HCEC 1CT (cell line): Measurements from ENCODE around the gene OAF.
A peak's percentile ranks its signal among the peaks of the same experiment; 100 is the strongest.

Experiments used
- DNase-seq: peaks from one replicate; pipeline ENCODE4 v3.0.0-alpha.2; 2017

Gene OAF

DNA sequence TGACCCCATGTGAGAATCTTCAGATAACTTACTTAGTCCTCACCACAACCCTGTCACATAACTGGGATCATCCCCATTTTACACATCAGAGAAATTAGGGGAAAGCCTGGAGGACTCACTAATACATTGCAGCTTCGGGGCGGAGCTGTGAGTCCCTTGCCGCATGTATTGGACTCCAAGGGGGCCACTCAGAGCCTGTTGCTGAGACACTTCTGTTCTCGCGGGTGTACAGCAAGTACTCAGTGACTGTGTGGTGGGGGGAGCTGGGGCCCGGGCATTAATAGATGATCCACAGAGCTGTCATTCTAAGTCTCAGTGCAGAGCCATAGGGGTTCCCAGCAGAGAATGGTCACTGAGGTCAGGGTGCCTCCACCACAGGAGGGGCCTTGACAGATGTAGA, 13.5 kb downstream of the OAF start:
- no peak for DNase-seq

DNA sequence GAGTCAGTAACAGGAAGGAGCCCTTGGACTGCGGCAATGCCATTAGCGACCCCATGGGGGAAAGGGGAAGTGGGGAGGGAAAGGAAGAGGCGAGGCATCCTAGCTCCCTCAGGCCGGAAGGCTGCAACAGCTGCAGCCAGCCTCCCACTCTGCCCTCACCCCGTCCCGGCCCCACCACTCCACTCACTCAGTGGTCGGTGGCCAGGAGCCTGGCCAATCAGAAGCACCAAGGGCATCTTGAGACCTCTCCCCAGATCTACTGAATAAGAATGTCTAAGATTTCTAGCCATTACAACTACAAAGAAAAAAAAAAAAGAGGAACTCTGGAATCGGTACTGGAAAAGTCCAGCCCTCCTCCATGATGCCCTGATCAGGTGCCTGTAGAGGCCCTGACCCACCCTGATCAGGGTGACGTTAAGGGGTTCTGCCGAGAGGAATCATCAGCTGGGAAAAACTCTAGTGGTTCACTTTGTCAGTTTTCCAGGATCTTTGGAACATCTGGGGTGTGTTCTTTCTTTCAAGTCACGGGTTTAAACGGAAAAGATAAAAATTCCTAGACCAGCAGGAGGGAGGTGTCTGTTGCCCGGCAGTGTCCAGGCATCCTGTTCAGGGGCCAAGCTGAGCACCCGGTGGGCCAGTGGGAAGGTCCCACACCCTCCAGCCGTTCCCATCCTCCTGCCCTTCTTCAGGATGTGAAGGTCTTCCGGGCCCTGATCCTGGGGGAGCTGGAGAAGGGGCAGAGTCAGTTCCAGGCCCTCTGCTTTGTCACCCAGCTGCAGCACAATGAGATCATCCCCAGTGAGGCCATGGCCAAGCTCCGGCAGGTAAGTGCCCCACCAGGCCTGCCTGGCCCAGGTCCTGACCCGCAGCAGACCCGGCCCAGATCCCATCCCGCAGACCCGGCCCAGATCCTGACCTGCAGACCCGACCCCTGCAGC, 14.4 kb downstream of the OAF start:
- no peak for DNase-seq

DNA sequence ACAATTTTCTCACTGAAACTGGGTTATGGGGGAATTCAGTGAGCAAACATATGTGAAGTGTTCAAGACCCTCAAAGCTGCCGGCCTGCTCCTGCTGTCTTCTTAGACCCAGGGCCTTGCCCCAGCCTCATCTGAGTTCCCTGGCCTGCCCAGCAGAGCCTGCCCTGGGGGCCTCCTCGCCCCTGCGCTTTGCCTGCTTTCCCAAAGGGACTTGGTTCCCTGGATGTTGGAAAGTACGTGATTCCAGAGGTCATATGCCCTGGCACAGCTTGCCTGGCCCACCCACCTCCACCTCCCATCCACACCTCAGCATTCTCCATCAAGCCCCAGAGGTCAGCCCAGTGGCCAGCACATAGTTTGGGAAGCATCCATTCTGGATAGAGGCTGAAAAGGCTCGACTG, 15.4 kb downstream of the OAF start:
- DNase-seq = no peak

DNA sequence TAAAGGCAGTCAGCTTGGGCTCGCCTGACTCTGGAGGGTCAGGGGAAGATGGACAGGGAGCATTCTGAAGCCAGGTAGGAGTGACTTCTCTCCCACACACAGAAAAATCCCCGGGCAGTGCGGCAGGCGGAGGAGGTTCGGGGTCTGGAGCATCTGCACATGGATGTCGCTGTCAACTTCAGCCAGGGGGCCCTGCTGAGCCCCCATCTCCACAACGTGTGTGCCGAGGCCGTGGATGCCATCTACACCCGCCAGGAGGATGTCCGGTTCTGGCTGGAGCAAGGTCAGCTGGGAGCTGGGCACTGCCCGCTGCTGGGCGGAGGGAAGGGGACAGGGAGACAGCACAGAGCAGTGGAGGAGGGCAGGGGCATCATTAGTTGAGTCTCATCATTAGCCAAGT, 15.9 kb downstream of the OAF start:
- no peak for DNase-seq

DNA sequence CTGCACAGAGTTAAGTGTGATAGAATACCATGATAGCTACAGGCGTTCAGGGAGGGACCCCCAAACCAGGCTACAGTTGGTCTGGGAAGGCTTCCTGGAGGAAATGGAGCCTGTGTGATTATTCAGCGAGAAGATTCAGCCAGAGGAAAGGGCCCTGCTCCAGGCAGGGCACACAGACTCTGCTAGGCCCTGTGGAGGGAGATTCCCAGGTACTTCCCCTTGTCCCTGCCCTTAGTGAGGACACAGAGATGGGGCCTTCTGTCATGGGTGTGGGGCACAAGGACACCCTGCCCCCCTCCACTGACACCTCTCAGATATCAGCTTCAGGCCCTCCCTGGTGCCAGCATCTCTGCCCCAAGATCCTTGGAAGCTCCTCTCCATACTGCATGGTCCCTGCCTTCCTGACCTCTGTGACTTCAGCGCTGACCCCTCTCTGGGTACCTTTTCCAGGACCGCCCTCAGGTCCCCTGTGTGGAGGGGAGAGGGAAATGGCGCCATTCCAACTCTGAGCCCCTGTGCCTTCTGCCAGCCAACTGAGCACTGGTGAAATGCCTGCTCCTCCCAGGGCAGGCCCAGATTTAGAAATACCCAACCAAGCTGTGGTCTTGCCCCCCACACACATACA, 16.5 kb downstream of the OAF start:
- no peak for DNase-seq

DNA sequence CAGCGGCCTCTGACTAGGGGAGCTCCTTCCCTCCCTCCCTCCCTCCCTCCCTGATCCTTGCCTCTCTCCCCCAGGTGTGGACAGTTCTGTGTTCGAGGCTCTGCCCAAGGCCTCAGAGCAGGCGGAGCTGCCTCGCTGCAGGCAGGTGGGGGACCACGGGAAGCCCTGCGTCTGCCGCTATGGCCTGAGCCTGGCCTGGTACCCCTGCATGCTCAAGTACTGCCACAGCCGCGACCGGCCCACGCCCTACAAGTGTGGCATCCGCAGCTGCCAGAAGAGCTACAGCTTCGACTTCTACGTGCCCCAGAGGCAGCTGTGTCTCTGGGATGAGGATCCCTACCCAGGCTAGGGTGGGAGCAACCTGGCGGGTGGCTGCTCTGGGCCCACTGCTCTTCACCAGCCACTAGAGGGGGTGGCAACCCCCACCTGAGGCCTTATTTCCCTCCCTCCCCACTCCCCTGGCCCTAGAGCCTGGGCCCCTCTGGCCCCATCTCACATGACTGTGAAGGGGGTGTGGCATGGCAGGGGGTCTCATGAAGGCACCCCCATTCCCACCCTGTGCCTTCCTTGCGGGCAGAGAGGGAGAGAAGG, 18.1 kb downstream of the OAF start:
- no peak for DNase-seq

DNA sequence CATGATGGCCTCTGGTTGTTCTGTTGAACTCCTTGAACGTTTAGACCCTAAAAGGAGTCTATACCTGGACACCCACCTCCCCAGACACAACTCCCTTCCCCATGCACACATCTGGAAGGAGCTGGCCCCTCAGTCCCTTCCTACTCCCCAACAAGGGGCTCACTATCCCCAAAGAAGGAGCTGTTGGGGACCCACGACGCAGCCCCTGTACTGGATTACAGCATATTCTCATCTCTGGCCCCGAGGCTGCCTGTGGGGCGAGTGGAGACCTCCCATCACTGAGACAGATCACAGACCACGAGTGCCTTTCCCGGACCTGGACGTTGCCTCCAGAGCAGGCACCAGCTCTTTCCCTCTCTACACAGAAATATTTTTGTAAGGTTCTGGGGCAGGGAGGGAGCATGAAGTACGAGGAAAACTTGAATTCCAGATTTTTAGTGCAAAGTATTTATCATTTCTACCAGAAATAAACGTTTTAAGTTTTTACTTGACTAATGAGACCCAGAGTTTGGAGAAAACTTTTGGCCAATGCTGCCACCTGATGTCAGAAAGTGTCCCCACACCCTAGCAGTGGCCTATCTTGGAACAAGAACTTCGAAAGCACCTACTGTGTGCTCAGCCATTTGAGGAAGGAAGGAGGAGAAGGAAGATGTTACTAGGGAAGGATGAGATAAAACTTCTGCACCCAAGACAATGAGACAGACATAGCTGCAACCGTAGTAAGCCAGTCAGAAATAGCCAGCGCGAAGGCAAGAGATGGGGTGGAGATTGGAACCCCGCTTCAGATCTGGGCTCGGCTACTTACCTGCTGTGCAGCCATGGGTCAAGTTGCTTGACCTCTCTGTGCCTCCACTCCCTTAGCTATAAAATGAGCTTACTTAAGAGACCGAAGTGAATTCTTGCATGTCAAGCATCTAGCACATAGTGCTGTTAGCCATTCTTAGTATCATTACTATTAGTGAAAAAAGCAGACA, 18.9 kb downstream of the OAF start:
- DNase-seq = no peak

DNA sequence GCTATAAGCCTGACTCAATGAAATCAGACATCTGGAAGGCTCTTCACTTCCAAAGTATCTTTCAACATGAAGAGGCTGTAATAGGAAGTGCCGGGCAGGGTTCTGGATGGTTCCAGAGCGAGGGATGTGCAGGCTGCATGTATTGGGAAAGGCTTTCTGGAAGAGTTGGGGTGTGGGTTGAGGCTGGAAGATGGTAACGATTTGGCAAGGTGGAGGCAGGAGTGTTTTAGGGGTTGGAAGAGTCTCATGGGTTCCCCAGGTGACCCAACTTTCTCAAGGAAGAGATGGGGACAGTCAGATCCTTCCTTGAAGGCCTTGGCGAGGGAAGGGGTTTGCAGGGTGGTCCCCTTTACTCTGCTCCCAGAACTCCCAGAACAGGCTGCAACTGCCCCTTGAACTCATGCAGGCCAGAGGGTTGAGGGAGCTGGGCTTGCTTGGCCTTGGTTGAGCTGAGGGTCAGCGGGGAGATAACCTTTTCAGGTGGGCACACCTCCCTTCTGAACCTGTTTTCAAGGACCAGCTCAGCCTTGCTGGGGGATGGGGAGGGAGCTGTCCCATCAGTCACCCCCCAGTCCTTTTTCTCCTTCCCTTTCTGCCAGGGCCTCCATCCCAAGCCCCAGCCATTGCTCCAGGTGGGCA, 19.7 kb downstream of the OAF start:
- DNase-seq = no peak

DNA sequence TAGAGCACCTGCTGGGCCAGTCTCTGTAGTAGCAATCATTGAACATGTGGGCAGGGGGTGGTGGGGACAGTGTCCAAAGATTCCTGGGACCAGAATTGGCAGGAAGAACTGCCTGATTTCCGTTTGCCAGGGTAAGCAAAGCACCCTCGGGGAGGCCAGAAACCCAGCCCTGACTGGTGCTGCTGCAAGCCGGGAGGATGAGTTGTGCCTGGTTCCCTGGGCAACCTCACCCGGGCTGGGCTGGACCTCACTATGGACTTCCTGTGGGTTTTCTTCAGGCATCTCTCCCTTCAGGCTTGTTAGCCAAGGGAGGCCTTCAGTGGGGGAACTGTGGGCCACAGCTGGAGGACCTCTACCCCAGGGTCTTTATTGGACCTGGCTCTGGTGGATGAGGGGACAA, 21.1 kb downstream of the OAF start:
- DNase-seq = no peak

DNA sequence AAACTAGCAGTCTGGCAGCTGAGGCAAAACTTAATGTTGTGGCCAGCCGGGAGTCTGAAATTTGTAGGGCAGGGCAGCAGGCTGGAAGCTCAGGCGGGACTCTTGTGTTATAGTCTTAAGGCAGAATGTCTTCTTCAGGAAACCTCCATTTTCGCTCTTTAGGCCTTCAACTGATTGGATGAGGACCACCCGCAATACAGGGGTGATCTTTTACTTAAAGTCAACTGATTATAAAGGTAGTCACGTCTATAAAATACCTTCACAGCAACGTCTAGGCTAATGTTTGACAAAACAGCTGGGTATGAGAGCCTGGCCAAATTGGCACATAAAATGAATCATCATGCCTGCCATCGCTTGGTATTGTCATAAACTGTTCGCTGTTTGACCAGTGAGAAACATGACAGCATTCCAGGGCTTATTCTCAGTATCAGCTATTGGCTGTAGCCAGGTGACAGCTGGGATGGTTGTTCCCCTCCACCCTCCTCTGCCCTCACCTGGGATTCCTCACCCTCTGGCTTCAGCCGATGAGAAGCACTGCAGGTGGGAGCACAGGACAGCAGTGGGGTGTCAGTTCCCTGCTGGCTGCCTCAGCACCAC, 22.5 kb downstream of the OAF start:
- DNase-seq = no peak

DNA sequence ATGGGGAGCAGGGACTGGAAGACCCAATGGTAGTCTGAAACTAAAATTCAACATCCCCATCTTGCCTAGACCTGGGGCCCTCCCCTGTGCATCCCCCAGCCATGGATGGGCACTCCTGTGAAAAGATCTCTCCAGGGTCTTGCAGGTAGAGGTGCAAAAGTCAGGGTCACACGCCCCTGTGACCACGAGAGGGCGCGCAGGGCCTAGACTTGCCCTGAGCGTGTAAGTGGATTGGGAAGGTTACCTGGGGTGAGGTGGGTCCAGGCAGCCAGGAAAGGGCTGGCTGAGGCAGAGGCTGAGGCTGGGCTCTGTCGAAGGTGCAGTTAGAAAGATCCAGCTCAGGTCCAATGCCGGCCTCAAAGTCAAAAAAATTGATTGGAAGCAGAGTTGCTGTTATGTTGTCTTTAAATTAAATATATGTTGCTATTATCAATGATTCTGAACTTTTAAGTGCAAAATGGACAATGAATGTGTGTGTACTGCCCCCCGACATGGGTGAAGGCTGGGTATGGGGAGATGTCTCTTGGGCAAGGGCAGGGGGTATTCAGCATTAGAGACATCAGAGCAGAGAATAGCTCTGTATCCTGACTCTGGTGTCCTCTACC, 24.3 kb downstream of the OAF start:
- DNase-seq = peak; percentile 17

DNA sequence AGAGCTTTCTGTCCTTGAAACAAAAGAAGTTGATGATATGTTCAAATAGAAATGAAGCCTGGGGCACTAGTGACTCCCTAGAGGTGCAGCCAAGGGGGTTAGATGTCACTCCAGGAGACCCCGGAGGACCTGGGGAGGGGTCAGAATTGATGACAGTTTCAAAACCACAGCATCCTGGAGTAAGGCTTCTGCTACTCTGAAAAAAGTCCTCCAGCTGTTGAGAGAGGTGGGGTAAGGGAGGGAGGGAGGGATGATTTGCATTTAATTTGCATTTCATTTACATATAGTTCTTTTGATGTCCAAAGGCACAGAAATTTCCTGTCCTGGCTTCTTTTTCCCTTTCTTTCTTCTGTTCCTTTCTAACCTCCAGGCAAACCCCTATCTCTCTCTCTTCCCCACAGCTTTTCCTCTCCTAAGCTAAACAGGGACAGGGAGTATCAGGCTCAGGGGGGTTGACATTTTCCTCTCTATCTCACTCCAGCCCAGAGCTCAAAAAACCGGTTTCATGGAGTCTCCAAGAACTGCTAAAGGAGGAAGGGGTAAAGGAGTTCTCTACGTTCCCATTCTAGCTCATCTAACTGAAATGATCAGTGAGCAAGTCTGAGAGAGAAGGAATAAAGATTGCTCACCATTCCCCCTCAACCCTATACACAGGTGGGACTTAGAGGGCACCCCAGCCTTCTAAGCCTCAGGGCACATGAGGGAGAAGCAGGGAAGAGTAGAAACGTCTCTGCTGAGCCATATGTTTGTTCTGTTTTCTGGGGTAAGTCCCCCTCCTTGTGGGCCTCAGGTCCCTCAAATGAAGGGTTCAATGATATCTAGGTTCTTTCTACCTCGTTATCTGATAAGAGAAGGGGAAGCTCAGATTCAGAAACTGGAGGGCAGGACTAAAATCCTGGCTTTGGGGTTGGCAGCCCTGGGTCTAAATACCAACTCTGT, 25.6 kb downstream of the OAF start:
- DNase-seq = peak; percentile 7

DNA sequence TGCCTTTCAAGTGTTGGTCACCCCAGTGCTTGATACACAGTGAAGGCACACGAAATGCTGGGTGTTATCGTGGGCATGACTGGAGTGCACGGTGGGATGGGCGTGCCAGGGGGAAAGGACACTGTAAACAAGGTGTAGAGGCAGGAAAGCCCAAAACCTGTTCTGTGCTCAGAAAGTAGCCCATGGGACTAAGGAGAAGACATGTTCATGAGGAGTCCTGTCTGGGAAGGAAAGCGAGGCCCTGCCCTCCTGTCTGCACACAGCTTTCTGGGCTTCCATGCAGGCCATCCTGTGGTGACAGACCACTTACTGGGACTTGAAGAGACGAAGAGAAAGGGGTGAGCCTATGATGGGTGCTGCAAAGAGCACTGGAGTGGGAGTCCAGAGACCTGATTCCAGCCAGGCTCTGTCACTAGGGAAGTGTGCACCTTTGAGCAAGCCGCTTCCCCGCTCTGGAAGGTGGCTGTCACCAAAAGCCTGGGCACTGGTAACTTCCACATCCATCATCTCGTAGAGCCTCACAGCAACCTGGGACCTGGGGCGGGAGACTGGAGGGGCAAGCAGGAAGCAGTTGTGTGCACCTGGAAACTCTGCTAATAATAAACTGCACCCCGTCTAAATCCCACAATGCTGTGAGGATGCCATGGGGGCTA, 28.3 kb downstream of the OAF start:
- no peak for DNase-seq

DNA sequence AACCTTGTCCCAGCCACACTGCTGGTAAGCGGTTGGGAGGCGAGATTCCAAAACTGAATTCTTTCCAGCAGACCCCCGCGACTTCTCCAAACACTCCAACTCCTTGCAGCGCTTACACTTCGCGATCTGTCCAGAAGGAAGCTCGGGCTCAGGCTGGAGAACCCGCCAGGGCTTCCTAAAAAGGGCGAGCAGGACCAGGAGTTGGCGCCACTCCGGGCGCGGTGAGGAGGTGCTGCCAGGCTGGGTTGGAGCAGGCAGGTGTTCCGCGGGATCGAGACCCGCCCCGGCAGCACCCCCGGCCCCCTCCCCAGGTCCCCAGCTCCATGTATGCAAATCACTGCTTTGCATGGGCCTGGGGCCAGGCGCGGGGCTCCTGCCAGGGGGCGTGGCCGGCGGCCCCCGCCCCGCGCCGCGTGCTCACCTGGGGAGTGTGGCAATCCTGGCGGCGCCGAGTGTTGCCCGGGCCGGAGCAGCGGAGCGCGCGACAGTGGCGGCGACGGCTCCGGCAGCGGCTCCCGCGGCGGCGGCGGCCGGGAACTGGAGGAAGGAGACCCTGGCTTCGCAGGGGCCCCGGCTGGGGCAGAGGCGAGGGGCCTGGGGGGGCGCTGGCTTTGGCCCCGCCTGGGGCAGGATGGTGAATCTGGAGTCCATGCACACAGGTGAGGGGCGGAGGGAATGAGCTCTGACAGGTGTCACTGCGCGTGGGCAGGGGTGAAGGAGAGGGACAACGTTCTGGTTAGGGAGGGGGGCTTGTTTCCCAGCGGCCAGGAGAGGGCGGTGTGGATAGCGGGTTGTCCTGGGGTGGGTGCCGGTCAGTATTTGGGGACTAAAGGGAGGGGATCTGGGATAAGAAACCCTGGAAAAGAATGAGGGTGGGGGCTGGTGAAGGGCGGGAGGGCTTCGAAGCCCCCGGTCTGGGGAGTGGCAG, 29.1 kb downstream of the OAF start, which contains the start of gene POU2F3:
Gene POU2F3 (plus strand): TSS at position 428 of the 928 bp plus-strand sequence. CDS start 204 bp downstream, at position 632.
- DNase-seq = no peak

DNA sequence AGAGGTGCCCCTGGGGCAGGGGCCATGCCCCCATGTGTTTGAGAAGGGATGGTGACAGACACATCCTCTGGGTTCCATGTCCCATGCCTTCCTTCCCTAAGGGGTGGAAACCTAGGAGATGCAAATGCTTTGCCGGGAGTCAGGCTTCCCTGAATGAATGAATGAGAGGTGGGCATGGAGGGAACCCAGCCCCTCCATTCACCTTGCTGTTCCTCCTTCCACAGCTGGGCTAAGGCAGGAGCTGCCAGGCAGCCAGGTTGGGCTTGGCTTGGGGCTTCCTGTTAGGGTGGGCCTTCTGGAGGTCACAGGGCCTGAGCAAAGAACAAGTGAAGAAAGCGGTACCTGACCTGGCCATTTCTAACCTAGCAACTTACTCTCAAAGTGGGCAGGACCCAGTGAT, 30.0 kb downstream of the OAF start:
- no peak for DNase-seq

DNA sequence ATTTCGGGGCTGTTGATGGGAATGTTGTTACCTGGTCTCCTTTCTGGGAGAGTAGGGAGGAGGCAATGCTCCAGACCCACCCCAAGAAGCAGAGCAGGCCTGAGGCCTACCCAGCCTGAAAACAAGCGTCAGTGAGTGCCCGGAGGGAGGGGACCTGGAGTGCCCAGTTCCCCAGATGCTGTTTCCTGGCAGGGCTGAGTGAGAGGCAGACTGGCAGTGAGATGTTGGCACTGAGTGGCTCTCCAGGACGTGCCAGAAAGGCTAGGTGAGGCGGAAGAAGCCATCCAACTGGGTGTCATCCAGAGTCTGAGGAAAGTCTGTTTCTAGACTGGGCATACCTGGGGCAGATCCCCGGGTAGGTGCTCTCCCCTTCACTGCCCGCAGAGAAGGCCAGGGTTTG, 30.4 kb downstream of the OAF start:
- no peak for DNase-seq

DNA sequence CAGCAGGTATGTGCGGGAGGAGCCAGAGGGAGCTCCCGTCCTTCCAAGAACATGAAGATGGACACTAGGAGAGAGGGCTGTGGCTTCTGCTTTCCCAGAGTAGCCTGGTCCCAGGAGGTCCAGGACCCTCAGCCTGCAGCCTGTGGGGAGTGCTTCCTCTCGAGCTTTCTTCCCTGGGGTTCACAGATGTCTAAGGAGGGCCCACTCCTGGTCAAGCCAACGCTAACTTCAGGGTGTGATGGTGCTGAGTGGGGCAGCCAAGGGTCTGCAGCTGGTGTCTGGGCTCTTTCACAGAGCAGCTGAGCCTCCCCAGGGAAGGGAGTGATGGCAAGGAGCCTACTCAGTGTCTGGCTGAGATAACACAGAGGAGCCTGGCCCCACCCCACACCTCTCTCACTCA, 32.4 kb downstream of the OAF start:
- no peak for DNase-seq
